IPS-15b (cell line): Measurements from ENCODE around the gene TNFRSF25.
"Not testable (repeated sequence)": the region's sequence is repeated elsewhere in the genome, so short reads cannot be mapped to it uniquely, and the experiment has no call there.

Source experiments
- H3K27me3 ChIP-seq: one replicate; pipeline ENCODE4 v1.6.1; 2013; ENCODE audit warnings: low read length; ENCODE audit not compliant: control insufficient read depth, insufficient read depth
- H3K36me3 ChIP-seq: one replicate; pipeline ENCODE4 v1.6.1; 2013; ENCODE audit warnings: low read length; ENCODE audit not compliant: control insufficient read depth, insufficient read depth
- H3K4me1 ChIP-seq: one replicate; pipeline ENCODE4 v1.6.1; 2013; ENCODE audit warnings: mild to moderate bottlenecking, low read length; ENCODE audit not compliant: control insufficient read depth, insufficient read depth
- H3K4me3 ChIP-seq: one replicate; pipeline ENCODE4 v1.5.1; 2013; ENCODE audit warnings: low read depth, low read length
- H3K9ac ChIP-seq: one replicate; pipeline ENCODE4 v1.6.1; 2013; ENCODE audit warnings: low read depth, mild to moderate bottlenecking, low read length
- H3K9me3 ChIP-seq: one replicate; pipeline ENCODE4 v1.6.1; 2013; ENCODE audit warnings: mild to moderate bottlenecking, low read length; ENCODE audit not compliant: control insufficient read depth, insufficient read depth

Gene TNFRSF25

GRCh38 chr1:6462412-6463119 lies 3.4 kb downstream of the TNFRSF25 start:
- H3K4me3 ChIP-seq, result no peak overlapping the region
- H3K9ac ChIP-seq, result no peak overlapping the region
- no peaks in the 10 kb centered on the region for H3K27me3 ChIP-seq
- H3K4me1 ChIP-seq, result peaks cover 7% of the 10 kb centered on the region
- peaks cover 17% of the 10 kb centered on the region for H3K36me3 ChIP-seq
- no peaks in the 10 kb centered on the region for H3K9me3 ChIP-seq

GRCh38 chr1:6461538-6462411 lies 4.2 kb downstream of the TNFRSF25 start:
- Histone ChIP-seq H3K9me3 (no peaks in the 10 kb centered on the region), H3K4me3 (no peak overlapping the region), H3K36me3 (peaks cover 13% of the 10 kb centered on the region), H3K27me3 (no peaks in the 10 kb centered on the region), H3K9ac (no peak overlapping the region), H3K4me1 (peaks cover 7% of the 10 kb centered on the region)

GRCh38 chr1:6461051-6461530 lies 4.9 kb downstream of the TNFRSF25 start:
- Histone ChIP-seq H3K4me1 (peaks cover 7% of the 10 kb centered on the region), H3K36me3 (peaks cover 13% of the 10 kb centered on the region), H3K9ac (no peak overlapping the region), H3K9me3 (no peaks in the 10 kb centered on the region), H3K27me3 (no peaks in the 10 kb centered on the region), H3K4me3 (no peak overlapping the region)

- Histone ChIP-seq H3K9me3 (no peaks in the 10 kb centered on the region), H3K27me3 (no peaks in the 10 kb centered on the region), H3K4me3 (no peak overlapping the region), H3K36me3 (peaks cover 13% of the 10 kb centered on the region), H3K4me1 (peaks cover 7% of the 10 kb centered on the region), H3K9ac (no peak overlapping the region)
Observed at GRCh38 chr1:6460301-6461050, 5.5 kb downstream of the TNFRSF25 start.

- no peak overlapping the region for H3K9ac ChIP-seq
- no peaks in the 10 kb centered on the region for H3K27me3 ChIP-seq
- H3K9me3 ChIP-seq, result no peaks in the 10 kb centered on the region
- no peak overlapping the region for H3K4me3 ChIP-seq
- peaks cover 13% of the 10 kb centered on the region for H3K36me3 ChIP-seq
- peaks cover 6% of the 10 kb centered on the region for H3K4me1 ChIP-seq
Observed at GRCh38 chr1:6459850-6460265, 6.1 kb downstream of the TNFRSF25 start.

- Histone ChIP-seq H3K4me3 (no peak overlapping the region), H3K27me3 (peaks cover 2% of the 10 kb centered on the region), H3K36me3 (peaks cover 6% of the 10 kb centered on the region), H3K4me1 (peaks cover 3% of the 10 kb centered on the region), H3K9ac (no peak overlapping the region), H3K9me3 (no peaks in the 10 kb centered on the region)
Observed at GRCh38 chr1:6456800-6457466, 9.0 kb downstream of the TNFRSF25 start.

- not testable (repeated sequence) for H3K4me3 ChIP-seq, H3K27me3 ChIP-seq, H3K9me3 ChIP-seq, H3K4me1 ChIP-seq, H3K9ac ChIP-seq, H3K36me3 ChIP-seq
Observed at GRCh38 chr1:6455752-6456520, 10.0 kb downstream of the TNFRSF25 start.

GRCh38 chr1:6454856-6455751 lies 10.9 kb downstream of the TNFRSF25 start:
- peaks cover 3% of the 10 kb centered on the region for H3K4me1 ChIP-seq
- H3K9ac ChIP-seq, result no peak overlapping the region
- H3K27me3 ChIP-seq, result peaks cover 2% of the 10 kb centered on the region
- no peak overlapping the region for H3K4me3 ChIP-seq
- H3K9me3 ChIP-seq, result no peaks in the 10 kb centered on the region
- no peaks in the 10 kb centered on the region for H3K36me3 ChIP-seq

GRCh38 chr1:6453895-6454855 lies 11.8 kb downstream of the TNFRSF25 start:
- not testable (repeated sequence) for H3K9me3 ChIP-seq, H3K4me1 ChIP-seq, H3K27me3 ChIP-seq, H3K9ac ChIP-seq, H3K36me3 ChIP-seq, H3K4me3 ChIP-seq
